Natural killer cell (primary cell): ENCODE data around the gene SINHCAF. TPM values are rescaled to one million over a fixed set of nuclear protein-coding genes. Genes with fewer than 3 reads are reported as not detected.

ENCODE experiments used
- ATAC-seq, 3 donors: fragments of 150-1000 bp in 2 of 3; fragments of 200-7000 bp in 1 of 3; cut with Tn5 transposase; 1 replicate in 1 of 3; 2 replicates in 2 of 3; pipeline ENCODE4 v1.10.0; 2021; ENCODE audit warnings: mild to moderate bottlenecking in 2 of 3, moderate library complexity in 2 of 3
- DNase-seq, 2 donors: peaks; one replicate each; pipeline versions ENCODE4 v3.0.0 to v3.0.0-alpha.2; 2013 to 2021; ENCODE audit warnings: mixed read lengths in 1 of 2
- H3K27ac ChIP-seq: one replicate; pipeline ENCODE4 v1.5.1; 2013; ENCODE audit warnings: mild to moderate bottlenecking, low read length
- H3K27me3 ChIP-seq: one replicate; pipeline ENCODE4 v1.6.1; 2013; ENCODE audit warnings: low read length; ENCODE audit not compliant: control insufficient read depth, insufficient read depth
- H3K36me3 ChIP-seq: one replicate; pipeline ENCODE4 v1.6.1; 2013; ENCODE audit warnings: low read length; ENCODE audit not compliant: control insufficient read depth, insufficient read depth
- H3K4me1 ChIP-seq: one replicate; pipeline ENCODE4 v1.6.1; 2013; ENCODE audit warnings: low read length; ENCODE audit not compliant: control insufficient read depth, insufficient read depth
- H3K4me3 ChIP-seq: one replicate; pipeline ENCODE4 v1.5.1; 2013; ENCODE audit warnings: low read length
- H3K9me3 ChIP-seq: one replicate; pipeline ENCODE4 v1.6.1; 2013; ENCODE audit warnings: low read length; ENCODE audit not compliant: control insufficient read depth, insufficient read depth
- H3K27ac Mint-ChIP-seq, 2 donors: one replicate each; pipeline ENCODE4 v1.8.0; 2022; ENCODE audit warnings: mild to moderate bottlenecking in 2 of 2, mixed read lengths in 2 of 2, moderate library complexity in 1 of 2
- H3K27me3 Mint-ChIP-seq, 2 donors: one replicate each; pipeline ENCODE4 v1.8.0; 2022; ENCODE audit warnings: low read depth in 2 of 2, mixed read lengths in 2 of 2
- H3K36me3 Mint-ChIP-seq: one replicate; pipeline ENCODE4 v1.8.0; 2022; ENCODE audit warnings: mixed read lengths
- H3K4me1 Mint-ChIP-seq, 2 donors: one replicate each; pipeline ENCODE4 v1.8.0; 2022; ENCODE audit warnings: mixed read lengths in 2 of 2
- H3K4me3 Mint-ChIP-seq: one replicate; pipeline ENCODE4 v1.8.0; 2022; ENCODE audit warnings: mild to moderate bottlenecking, moderate library complexity, mixed read lengths
- H3K9me3 Mint-ChIP-seq, 2 donors: one replicate each; pipeline ENCODE4 v1.8.0; 2022; ENCODE audit warnings: mixed read lengths in 2 of 2
- CTCF ChIP-seq: fragments of 200-600 bp; IDR thresholded peaks from one replicate; pipeline ENCODE4 v1.8.0; 2022; ENCODE audit warnings: antibody characterized with exemption
- WGBS: methylation state at CpG from one replicate; pipeline ENCODE4 v1.1.7; 2013; ENCODE audit warnings: missing lambda C conversion rate; ENCODE audit not compliant: insufficient coverage; 5-methylcytosine and 5-hydroxymethylcytosine counted together
- intact Hi-C: fragments of 100-400 bp; cut with micrococcal nuclease; formaldehyde crosslinking; loops from one replicate; pipeline ENCODE4 v1.14.2; 2022
- total RNA-seq, 4 donors: library from RNA; stranded (reverse); fragments of 120-200 nt in 1 of 4; gene quantifications; one replicate each; pipeline versions ENCODE4 v1.2.3 to v1.2.4, GENCODE V29; 2013 to 2022

SINHCAF gene
- total RNA-seq, 3 donors from 2014 or later (not counting 1 experiment from before 2014, with no cell fraction given): 40.4 to 55.0 (median 41.0) TPM

- H3K27ac ChIP-seq: no peak overlapping the region
- Mint-ChIP-seq H3K27ac (no peak overlapping the region), H3K9me3 (no peaks in the 10 kb centered on the region), H3K4me1 (no peaks in the 10 kb centered on the region), H3K4me3 (no peak overlapping the region), H3K27me3 (peaks cover 0 to 3% of the 10 kb centered on the region in 2 donors), H3K36me3 (no peaks in the 10 kb centered on the region)
- intact Hi-C loops: no loop called here
- H3K4me1 ChIP-seq: no peaks in the 10 kb centered on the region
- no peaks in the 10 kb centered on the region for H3K9me3 ChIP-seq
- H3K27me3 ChIP-seq: no peaks in the 10 kb centered on the region
- H3K4me3 ChIP-seq: no peak overlapping the region
- 100% methylated on average over 1 of the region's 1 CpG for WGBS
- no peak for ATAC-seq
- TF ChIP-seq CTCF: no peak
- no peaks in the 10 kb centered on the region for H3K36me3 ChIP-seq
- DNase-seq: no peak
Observed at GRCh38 chr12:31342286-31342685, 16.3 kb upstream of the SINHCAF start.

- DNase-seq: no peak
- Mint-ChIP-seq H3K4me1 (no peaks in the 10 kb centered on the region), H3K9me3 (no peaks in the 10 kb centered on the region), H3K27ac (no peak overlapping the region), H3K27me3 (no peaks in the 10 kb centered on the region), H3K36me3 (no peaks in the 10 kb centered on the region), H3K4me3 (no peak overlapping the region)
- no peaks in the 10 kb centered on the region for H3K9me3 ChIP-seq
- no peak overlapping the region for H3K27ac ChIP-seq
- H3K36me3 ChIP-seq: no peaks in the 10 kb centered on the region
- ATAC-seq: no peak
- intact Hi-C loops: no loop called here
- H3K4me1 ChIP-seq: no peaks in the 10 kb centered on the region
- H3K27me3 ChIP-seq: no peaks in the 10 kb centered on the region
- WGBS: 88% methylated on average over 10 of the region's 10 CpGs
- no peak for TF ChIP-seq CTCF
- no peak overlapping the region for H3K4me3 ChIP-seq
Observed at GRCh38 chr12:31339831-31340622, 14.1 kb upstream of the SINHCAF start.

GRCh38 chr12:31337952-31338351 lies 12.0 kb upstream of the SINHCAF start:
- 45% methylated on average over 4 of the region's 4 CpGs for WGBS
- no peak for TF ChIP-seq CTCF
- no peak overlapping the region for H3K27ac Mint-ChIP-seq
- intact Hi-C loops: no loop called here
- Histone ChIP-seq H3K27ac (no peak overlapping the region), H3K9me3 (no peaks in the 10 kb centered on the region), H3K4me1 (no peaks in the 10 kb centered on the region), H3K27me3 (no peaks in the 10 kb centered on the region), H3K36me3 (no peaks in the 10 kb centered on the region), H3K4me3 (no peak overlapping the region)
- H3K27me3 Mint-ChIP-seq: no peaks in the 10 kb centered on the region
- H3K9me3 Mint-ChIP-seq: no peaks in the 10 kb centered on the region
- DNase-seq (no peak), ATAC-seq (no peak)
- no peaks in the 10 kb centered on the region for H3K36me3 Mint-ChIP-seq
- H3K4me1 Mint-ChIP-seq: no peaks in the 10 kb centered on the region
- H3K4me3 Mint-ChIP-seq: no peak overlapping the region

- H3K4me3 ChIP-seq: no peak overlapping the region
- no peak for DNase-seq
- Mint-ChIP-seq H3K27me3 (no peaks in the 10 kb centered on the region), H3K4me1 (peaks cover 6 to 10% of the 10 kb centered on the region in 2 donors), H3K4me3 (no peak overlapping the region), H3K36me3 (no peaks in the 10 kb centered on the region), H3K9me3 (no peaks in the 10 kb centered on the region), H3K27ac (no peak overlapping the region)
- no peak for TF ChIP-seq CTCF
- intact Hi-C loops: no loop called here
- no peaks in the 10 kb centered on the region for H3K4me1 ChIP-seq
- no peaks in the 10 kb centered on the region for H3K9me3 ChIP-seq
- H3K27me3 ChIP-seq: no peaks in the 10 kb centered on the region
- no peak overlapping the region for H3K27ac ChIP-seq
- 38% methylated on average over 3 of the region's 4 CpGs for WGBS
- no peak for ATAC-seq
- no peaks in the 10 kb centered on the region for H3K36me3 ChIP-seq
Observed at GRCh38 chr12:31331242-31331641, 5.3 kb upstream of the SINHCAF start.
